GM03348 (cell line): ENCODE results near the gene KRT16.
"Not testable (repeated sequence)": the region's sequence is repeated elsewhere in the genome, so short reads cannot be mapped to it uniquely, and the experiment has no call there.

ENCODE experiments used
- DNase-seq: peaks from one replicate; pipeline ENCODE4 v3.0.0; 2012; ENCODE audit warnings: low spot score

KRT16 gene

DNA sequence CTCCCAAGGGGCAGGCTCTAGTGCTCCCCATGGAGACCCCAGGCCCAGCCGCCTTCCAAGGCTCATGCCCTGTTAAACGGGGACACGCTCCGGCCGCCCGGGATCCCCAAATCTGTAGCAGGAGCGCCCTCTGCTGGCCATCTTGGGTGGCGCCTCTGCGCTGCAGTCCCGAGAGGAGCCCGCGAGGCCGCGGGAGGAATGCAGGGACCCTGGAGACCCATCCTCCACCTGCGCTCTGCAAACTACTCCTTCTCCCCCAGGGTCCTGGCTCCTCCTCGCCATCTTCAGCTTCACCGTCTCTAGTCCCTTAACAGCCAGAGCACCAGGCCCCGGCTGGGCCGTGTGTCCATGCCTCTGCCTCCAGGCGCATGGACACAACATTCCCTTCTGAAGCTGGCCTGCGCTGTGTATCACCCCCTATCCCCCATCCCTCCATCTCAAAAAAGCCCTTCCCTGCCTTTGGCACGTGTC is 35.4 kb upstream of the KRT16 start:
- DNase-seq: peak; percentile 90

- no peak for DNase-seq
Measured at GRCh38 chr17:41647038-41647813, 34.7 kb upstream of the KRT16 start.

DNA sequence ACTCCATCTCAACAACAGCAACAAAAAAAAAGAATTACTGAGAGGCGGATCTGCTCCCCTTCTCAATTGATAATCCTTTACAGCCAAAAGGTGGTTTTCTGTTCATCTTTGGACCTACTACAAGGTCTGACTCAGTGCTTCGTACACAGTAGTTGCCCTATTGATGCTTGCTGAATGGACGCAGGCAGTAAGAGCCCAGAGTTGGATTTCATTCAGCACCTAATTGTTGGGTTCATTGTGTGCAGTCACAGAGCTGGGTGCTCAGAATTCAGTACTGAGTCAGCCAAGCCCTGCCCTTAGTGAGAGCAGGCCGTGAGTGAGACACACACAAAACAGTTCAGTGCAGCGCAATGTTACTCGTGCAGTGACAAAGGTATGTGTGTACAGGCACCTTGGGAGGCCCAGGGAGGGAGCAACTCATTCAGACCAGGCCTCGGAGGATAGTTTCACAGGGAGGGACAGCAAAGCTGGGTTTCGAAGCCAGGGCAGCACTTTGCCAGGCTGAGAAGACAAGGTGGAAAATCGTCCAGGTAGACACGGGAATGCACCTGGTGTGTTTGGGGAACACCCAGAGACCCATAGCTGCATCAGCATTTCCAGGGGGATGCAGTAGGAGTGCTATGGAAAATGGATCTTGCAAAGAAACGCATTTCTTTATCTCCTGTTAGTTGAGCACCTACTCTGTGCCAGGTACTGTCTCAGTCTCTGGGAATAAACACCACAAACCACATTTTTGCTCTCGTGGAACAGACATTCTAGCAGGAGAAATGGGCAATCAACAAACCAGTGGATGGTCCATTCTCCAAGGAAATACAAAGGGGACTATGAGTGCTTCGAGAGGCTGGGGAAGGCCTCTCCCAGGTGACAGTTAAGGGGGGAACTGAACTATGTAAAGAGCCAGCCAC is 29.9 kb upstream of the KRT16 start:
- DNase-seq: no peak

- not testable (repeated sequence) for DNase-seq
Measured at GRCh38 chr17:41640596-41640995, 28.0 kb upstream of the KRT16 start.

- DNase-seq: no peak
Measured at GRCh38 chr17:41639492-41640473, 27.2 kb upstream of the KRT16 start.

DNA sequence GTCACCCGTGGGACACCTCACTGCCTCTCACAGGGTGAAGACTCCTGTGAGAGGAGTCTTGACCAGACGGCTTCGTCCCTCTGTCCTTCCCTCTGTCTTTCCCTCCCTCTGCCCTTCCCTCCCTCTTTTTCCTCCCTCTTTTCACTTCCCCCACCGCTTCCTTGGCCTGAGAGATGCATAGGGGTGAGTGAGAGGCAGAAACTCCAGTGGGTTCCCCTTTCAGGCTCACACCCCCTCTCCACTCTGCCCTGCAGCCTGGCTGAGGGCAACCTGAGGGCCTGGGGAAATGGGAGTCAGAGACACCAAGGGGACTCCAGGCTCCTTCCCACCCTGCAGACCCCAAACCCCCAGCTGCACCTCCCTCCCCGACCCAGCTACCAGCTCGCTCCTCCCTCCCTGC is 26.4 kb upstream of the KRT16 start:
- no peak for DNase-seq

GRCh38 chr17:41638194-41638593 is 25.6 kb upstream of the KRT16 start:
- DNase-seq: no peak

- DNase-seq: no peak
Measured at GRCh38 chr17:41636652-41637051, 24.1 kb upstream of the KRT16 start.

- DNase-seq: peak; percentile 39
Measured at GRCh38 chr17:41635121-41636097, 22.8 kb upstream of the KRT16 start.

DNA sequence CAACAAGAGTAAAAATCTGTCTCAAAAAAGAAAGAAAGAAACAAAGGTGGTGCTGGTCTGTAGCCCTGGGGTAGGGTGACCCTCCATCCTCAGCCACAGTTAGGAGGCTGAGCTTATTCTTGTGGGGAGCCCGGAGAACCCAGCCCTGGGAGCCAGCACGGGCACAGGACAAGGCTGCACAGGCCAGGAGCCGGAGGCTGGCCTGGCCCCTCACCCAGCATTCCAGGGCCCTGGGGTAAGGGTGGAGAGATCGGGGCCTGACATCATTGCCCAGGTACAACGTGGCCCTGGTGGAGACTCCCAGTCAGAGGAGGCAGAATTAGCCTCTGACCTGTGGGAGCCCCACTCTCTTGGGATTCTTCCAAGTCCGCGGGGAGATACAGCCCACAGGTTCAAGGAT is 22.1 kb upstream of the KRT16 start:
- DNase-seq: no peak

DNA sequence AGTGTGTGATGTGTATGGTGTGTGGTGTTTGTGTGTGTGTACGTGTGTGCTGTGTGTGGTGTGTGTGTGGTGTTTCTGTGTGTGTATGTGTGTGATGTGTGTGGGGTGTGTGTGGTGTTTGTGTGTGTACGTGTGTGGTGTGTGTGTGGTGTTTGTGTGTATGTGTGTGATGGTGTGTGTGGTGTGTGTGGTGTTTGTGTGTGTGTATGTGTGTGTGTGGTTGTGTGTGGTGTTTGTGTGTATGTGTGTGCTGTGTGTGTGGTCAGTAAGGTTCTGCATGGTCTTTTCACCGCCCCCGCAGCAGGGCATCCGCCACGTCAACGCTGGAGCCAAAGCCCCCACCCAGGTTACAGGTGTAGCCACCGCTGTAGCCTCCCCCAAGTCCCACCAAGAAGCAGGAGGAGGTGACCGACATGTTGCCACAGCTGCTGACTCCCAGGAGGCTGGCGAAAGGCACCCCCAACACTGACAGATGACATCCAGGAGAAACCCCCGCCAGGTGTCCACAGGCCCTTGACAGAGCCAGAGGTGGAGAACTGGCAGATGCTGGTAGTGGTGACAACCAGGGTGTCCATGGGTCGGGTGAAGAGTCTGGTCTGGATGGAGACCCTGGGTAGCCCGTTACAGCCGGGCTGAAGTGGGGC is 21.1 kb upstream of the KRT16 start:
- DNase-seq: no peak

GRCh38 chr17:41632482-41633105 is 20.0 kb upstream of the KRT16 start:
- no peak for DNase-seq

GRCh38 chr17:41631898-41632285 is 19.3 kb upstream of the KRT16 start:
- no peak for DNase-seq

DNA sequence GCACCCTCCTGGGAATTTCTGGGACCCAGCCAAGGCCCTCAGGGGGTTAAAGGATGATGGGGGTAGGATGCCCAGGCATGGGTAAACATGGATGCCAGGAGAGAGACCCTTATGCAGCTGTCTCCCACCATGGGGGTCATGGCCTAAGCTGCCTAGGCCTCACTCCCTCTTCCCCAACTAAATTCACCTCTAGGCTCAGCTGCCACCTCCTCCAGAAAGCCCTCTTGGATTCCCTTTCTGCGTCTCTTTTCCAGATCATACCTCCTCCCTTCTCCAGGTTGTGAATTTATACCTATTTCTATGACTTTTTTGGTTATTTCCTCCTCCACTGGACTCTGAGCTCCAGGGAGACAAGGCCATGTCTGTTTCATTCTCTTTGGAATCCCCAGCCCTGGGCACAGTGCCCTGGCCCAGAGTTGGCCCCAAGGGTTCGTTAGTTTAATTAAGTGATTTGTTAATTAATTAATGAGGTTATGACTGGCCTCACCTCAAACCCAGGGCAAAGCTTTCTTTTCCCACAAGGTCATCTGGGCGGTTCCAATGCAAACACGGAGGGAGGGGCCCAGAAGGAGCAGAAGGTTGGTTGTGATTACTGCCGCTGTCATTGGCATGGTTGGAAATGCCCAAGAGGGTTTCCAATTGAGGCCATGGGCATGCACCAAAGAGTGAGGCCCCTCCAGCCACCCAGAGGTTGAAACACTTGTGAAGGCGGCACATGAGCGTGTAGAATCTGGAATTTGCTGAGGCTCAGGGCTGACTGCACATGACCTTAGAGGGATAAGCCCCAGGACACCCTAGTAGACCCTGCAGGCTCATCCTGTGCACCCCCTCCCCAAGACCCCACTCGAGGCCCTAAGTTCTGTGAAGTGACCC is 18.7 kb upstream of the KRT16 start:
- DNase-seq: no peak

- no peak for DNase-seq
Measured at GRCh38 chr17:41629826-41630670, 17.5 kb upstream of the KRT16 start.

DNA sequence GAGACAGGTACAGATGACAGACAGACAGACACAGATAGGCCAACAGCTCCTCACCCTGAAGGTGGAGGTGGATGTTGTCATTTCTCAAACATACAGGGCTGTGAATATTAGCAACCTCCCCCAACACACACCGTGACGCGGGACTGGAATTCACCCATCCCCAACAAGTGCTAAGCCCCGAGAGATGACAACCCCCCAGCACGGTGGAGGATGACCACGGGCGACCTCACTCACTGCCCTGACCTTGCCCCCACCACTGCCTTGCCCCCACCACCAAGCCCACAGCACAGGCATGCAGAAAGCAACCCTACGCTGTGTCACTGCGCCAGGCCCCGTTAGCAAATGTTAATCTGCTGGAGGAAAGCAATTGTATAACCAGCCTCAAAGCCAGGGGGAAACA is 16.7 kb upstream of the KRT16 start:
- DNase-seq: no peak

GRCh38 chr17:41628621-41629255 is 16.2 kb upstream of the KRT16 start:
- not testable (repeated sequence) for DNase-seq
